ENCODE measurements around the gene ACOD1.

DNA sequence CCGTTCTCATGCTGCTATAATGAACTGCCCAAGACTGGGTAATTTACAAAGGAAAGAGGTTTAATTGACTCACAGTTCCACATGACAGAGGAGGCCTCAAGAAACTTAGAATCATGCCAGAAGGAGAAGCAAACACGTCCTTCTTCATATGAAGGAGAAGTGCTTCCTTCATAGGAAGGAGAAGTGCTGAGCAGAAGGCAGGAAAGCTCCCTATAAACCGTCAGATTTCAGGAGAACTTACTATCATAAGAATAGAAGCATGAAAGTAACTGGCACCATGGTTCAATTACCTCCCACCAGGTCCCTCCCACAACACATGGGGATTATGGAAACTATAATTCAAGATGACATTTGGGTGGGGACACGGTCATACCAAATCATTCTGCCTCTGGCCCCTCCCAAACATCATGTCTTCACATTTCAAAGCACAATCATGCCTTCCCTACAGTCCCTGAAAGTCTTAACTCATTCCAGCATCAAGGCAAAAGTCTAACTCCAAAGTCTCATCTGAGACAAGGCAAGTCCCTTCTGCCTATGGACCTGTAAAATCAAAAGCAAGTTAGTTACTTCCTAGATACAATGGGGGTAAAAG lies 10.6 kb downstream of the ACOD1 start:
- TF ChIP-seq, protein P1, sequence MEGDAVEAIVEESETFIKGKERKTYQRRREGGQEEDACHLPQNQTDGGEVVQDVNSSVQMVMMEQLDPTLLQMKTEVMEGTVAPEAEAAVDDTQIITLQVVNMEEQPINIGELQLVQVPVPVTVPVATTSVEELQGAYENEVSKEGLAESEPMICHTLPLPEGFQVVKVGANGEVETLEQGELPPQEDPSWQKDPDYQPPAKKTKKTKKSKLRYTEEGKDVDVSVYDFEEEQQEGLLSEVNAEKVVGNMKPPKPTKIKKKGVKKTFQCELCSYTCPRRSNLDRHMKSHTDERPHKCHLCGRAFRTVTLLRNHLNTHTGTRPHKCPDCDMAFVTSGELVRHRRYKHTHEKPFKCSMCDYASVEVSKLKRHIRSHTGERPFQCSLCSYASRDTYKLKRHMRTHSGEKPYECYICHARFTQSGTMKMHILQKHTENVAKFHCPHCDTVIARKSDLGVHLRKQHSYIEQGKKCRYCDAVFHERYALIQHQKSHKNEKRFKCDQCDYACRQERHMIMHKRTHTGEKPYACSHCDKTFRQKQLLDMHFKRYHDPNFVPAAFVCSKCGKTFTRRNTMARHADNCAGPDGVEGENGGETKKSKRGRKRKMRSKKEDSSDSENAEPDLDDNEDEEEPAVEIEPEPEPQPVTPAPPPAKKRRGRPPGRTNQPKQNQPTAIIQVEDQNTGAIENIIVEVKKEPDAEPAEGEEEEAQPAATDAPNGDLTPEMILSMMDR (IDR thresholded peaks at IDR 0.05; ENCODE audit: low read depth, low read length, poor library complexity, severe bottlenecking): no peak
- TF ChIP-seq EZH2phosphoT487 (IDR thresholded peaks at IDR 0.05; ENCODE audit: borderline replicate concordance, low read length): no peak
